Kidney tubule cell (primary cell): ENCODE data around the gene METTL13.

Experiments
- DNase-seq: peaks from one replicate; pipeline ENCODE4 v3.0.0-alpha.2; 2018; ENCODE audit warnings: low spot score

METTL13 gene, protein sequence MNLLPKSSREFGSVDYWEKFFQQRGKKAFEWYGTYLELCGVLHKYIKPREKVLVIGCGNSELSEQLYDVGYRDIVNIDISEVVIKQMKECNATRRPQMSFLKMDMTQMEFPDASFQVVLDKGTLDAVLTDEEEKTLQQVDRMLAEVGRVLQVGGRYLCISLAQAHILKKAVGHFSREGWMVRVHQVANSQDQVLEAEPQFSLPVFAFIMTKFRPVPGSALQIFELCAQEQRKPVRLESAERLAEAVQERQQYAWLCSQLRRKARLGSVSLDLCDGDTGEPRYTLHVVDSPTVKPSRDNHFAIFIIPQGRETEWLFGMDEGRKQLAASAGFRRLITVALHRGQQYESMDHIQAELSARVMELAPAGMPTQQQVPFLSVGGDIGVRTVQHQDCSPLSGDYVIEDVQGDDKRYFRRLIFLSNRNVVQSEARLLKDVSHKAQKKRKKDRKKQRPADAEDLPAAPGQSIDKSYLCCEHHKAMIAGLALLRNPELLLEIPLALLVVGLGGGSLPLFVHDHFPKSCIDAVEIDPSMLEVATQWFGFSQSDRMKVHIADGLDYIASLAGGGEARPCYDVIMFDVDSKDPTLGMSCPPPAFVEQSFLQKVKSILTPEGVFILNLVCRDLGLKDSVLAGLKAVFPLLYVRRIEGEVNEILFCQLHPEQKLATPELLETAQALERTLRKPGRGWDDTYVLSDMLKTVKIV

GRCh38 chr1:171781176-171781875 lies at the start of gene METTL13:
Gene METTL13, plus strand, starts transcription at chr1:171781660. Its CDS starts 308 bp downstream, at chr1:171781968.
- peak; percentile 100 for DNase-seq

DNA sequence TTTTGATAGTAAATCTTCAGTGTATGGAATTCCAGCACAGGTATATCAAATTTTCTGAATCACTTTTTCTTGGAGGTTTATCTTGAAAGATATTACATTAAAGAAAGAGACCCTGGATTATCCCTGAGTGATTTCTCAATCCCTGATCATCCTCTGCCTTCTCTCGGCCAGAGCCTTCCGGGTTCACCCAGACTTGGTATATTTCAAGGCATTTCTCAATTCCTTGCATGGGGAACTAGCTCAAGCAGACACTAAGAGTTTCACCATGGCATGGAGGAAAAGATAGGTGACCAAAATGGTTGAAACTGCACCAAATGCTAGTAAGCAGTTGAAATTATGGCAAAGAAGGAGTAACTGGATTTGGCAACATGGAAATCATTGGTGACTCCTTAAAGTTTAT lies 45.3 kb upstream of the METTL13 start:
- DNase-seq: no peak

DNA sequence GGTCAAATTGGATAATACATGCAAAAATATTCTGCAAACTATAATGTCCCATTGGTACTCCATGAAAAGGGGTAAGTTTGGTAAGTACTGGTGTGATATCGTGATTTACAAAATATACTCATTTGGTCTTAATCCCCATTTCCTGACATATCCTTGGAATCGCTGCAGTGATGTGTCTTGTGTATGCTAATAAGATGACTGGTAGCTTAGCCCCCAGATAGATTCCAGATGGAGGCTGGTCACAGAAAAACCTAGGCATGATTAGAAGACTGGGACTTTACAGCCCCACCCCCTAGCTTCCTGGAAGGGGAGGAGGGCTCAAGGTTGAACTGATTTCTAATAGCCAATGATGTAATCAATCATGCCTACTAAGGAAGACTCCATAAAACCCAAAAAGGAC lies 42.5 kb upstream of the METTL13 start:
- no peak for DNase-seq

DNA sequence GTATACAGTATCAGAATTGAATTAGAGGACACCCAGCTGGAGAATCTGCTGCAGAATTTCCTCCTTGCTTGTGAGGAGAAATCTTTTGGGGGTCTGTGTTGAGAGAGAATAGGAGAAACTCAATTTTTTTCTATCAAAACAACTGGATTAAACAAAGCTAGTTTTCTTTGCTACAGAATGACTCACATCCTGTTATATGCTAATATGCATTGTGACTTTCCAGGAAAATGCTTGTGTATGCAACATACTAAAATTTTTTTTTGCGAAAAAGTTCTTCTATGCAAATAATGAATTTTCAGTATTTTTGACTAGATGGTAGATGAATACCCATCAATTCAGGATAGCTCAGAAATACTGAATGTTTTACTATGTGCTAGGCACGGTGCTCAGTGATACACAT lies 41.8 kb upstream of the METTL13 start:
- DNase-seq: no peak

DNA sequence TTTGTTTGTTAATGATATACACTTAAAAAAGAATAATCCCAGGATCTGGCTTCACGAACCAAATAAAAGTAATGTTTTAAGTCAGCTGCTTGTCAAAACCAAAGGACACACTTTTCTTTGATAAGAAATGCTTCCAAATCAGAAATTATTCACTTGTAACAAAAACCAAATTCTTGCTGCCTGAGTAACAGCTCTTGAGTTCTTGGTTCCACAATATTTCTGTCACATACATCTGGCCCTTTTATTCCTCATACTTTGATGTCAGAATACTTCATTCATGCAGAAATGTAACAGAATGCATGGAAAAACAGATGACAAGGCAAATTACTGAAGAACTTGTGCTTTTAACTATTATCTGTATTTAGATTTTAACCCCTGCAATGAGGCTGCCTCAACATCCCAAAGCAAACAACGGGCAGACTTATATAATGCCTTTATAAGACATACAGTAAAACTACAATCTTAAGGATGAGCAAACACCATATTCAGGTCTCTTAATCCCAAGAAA lies 41.0 kb upstream of the METTL13 start:
- peak; percentile 36 for DNase-seq

DNA sequence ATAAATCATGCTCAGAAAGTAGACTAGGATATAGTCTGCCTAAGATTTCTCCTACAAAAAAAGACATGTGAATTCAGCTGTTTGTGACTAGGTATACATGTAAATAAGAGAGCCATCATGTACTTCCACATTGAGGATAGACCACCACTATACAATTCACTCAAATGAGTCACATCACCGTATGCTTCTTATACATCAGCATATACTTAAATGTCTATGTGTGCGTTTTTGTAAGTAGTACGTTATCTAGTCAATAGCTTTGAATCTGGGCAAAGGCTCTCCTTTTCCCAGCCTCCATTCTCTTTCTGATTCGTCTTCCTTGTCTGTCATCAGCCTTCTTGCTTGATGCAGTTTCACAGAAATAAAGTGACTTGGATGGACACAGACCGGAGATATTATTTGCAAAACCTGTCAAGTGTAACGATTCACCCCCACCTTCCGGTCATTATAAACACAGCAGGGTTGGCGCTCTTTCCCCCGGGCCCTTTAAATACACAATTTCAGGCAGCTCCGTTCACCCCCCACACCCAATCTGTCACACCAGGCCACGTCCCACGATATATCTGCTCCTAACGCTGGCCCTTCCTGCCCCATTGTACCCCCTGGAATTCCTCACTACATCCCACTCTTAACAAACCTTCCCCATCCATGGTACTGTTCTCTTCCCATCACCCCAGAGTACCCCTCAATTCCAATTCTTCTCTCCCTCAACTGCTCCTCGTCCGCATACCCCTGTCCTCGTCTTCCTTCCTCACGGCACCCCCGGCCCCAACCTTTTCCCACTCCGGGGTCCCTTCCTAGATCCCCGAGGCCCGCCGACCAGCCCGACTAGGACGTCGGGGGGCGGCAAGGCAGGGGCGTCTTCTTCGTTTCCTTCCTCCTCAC lies 40.2 kb upstream of the METTL13 start:
- DNase-seq: peak; percentile 32

DNA sequence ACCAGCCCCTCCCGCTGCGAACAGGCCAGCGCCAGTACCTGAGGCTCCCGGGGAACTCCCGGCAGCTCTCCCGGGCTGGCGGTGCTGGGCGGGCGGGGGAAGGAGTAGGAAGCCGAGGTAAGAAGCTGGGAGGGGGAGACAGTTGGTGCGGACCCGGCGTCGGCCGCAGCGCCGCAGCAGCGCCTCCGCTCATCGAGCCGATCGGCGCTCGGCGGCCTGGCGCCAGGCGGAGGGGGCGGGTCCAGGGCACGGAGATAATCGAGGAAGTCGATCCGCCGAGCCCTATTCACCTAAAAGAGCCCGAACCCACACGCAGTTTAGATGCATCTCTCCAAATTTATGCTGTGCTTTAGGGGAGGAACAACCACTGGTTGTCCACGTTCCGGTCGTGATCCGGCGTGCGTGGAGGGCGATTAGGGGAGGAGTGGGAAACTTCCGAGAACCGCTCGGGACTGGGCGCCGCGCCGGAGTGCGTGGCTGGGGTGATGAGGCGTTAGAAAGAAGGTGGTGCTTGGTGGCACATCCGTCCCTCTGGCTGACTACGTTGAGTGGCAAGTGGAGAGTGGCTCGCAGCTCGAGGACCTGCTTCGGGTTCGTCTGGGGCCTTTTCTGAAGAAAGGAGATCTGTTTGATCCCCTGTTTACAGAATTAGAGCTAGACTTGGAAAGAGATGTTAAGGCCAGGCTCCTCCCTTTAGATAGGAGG lies 39.4 kb upstream of the METTL13 start, which contains the start of gene VAMP4:
Gene VAMP4, minus strand, starts transcription at position 194 of the 705 bp plus-strand sequence. CDS start 3,651 bp downstream, outside the sequence.
- peak; percentile 85 for DNase-seq

- DNase-seq: no peak
Observed at GRCh38 chr1:171742577-171742922, 38.9 kb upstream of the METTL13 start.

DNA sequence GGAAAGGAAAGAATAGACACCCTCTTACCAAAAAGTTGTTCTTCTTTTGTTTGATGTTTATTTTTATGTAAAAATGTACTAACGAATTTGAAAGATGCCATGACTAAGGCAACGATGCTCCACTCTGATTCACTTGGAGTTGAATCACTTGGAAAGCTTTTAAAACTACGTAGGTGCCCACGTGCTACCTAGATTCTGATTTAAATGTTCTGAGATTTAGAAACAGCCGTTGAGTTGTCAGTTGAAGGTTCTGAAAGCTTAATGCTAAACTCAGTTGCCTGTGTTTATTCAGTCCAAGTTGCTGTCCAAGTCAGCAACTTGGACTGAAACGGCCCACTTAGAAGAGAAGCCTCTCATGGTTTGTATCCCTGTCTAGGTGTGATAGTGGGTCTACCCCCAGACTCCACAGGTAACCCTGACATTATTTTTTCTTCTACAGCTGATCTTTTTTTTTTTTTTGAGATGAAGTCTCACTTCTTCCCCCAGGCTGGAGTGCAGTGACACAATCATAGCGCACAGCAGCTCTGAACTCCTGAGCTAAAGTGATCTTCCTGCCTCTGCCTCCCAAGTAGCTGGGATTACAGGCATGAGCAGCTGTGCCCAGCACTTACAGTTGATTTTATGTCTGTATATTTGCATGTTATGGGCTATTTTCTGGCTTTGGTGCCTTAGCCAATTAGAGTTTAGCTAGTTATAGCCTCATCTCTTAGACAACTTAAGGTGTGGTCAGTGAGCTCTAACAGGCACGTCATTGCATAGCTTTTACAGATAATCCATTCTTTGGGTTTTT lies 38.2 kb upstream of the METTL13 start:
- DNase-seq: peak; percentile 80

DNA sequence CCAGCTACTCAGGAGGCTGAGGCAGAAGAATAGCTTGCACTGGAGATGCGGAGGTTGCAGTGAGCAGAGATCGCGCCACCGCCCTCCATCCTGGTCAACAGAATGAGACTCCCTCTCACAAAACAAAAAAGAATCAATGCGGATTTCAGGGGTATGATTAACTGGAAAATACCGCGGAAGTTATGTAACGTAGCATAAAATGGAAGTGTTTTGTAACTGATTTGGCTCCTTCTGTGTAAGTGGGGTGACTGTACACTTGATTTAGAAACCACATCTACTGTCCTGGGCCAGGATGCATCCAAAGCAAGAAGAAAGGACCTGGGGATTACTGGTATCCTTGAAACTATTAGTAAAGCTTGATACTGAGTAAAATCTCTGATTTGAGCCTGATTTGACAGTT lies 36.5 kb upstream of the METTL13 start:
- DNase-seq: no peak

DNA sequence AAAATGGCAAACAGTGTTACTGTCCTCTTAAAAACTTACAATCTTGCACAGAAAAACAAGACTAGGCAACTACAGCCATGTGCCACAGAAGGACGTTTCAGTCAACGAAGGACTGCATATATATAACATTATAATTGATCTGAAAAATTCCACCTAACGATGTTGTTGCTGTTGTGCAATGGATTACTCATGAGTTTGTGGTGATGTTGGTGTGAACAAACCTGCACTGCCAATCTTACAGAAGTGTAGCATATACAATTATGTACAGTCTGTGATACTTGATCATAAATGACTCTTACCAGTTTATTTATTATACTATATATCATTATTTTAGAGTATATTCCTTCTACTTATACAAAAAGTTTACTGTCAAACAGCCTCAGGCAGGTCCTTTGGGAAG lies 32.8 kb upstream of the METTL13 start:
- no peak for DNase-seq

GRCh38 chr1:171751221-171751620 lies 30.2 kb upstream of the METTL13 start:
- DNase-seq: no peak

DNA sequence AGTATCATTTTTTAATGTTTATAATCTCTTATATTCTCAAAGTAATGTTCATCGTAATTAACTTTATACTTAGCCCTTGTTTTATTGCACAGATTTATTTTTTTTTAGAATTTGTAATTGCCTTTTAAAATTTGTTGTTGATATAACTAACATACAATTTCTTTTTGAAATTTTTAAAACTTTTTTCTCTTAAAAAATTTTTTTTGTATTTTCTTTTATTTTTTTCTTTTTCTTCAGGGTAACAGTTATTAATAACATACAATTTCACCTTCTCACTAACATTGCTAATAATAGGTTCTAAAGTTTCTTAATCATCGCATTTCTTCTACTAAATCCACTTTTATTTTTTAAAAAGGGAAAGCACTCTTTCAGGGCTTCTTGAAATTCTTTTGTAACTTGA lies 28.3 kb upstream of the METTL13 start:
- DNase-seq: no peak

- DNase-seq: no peak
Observed at GRCh38 chr1:171753685-171754352, 27.6 kb upstream of the METTL13 start.

DNA sequence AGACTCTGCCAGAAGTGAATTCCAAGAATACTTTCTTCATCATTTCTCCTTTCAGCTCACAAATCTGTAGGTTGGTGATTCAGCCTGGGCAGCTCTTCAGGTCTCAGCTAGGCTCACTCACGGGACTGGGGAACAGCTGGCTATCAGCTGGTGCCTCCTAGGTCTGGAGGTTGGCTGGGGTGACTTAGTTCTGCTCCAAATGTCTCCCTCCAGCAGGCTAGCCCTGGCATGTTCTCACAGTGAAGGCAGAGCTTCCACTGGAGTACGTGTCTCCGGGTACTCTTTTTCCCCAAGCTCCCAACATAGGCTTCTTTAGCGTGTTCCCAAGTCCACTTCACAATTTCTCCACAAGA lies 27.1 kb upstream of the METTL13 start:
- peak; percentile 11 for DNase-seq

DNA sequence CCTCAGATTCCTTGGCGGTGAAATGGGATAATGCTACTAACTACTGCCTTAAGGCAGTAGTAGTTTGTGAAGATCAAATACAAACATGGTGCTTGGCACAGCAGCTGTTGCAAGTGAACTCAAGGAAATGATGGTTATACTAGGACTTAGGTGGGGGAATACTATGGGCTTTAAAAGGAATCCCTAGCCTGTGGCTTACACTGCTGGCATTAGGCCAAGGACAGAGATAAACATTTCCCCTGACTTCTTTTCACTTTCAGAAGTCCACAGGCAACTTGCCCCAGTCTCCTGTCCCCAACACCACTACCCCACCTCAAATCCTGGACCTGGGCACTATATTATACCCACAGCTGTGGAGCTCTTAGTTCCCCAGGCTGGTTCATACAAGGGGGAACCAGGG lies 26.5 kb upstream of the METTL13 start:
- no peak for DNase-seq

DNA sequence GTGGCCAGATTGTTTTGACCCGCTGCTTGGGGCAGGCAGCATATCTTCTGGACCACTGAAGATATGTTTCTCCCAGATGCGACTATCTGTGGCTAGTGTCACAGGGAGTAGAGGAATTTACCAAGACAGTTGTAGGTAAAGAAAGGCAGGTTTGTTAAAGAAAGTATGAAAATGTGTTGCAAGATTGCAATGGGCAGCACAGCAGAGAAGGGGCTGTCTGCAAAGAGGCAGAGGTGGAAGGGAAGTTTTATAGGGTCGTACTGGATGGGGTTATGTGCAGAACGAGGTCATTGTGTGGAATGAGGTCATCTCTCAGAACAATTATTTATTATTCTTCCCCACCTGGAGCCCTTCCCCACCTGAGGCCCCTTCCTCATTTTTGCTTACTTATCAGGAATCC lies 24.6 kb upstream of the METTL13 start:
- no peak for DNase-seq

DNA sequence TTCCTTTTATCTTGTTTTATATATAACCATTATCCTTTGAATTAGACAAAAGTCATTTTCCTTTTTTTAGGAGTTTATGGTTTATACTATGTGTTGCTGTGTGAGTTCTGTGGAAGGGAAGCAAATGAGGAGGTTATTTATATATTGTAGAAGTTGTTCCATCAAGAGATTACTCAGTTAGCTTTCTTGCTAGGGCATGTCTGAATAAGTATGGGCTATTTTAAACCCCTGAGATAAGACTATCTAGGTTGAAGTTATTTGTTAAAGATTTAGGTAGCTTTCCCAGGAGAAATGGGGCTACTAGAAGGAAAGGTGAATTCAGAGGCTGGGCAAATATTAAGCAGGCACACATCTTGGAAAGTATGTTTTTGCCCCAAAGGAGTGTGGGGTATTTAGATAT lies 23.4 kb upstream of the METTL13 start:
- no peak for DNase-seq

GRCh38 chr1:171762143-171762563 lies 19.3 kb upstream of the METTL13 start:
- DNase-seq: no peak

DNA sequence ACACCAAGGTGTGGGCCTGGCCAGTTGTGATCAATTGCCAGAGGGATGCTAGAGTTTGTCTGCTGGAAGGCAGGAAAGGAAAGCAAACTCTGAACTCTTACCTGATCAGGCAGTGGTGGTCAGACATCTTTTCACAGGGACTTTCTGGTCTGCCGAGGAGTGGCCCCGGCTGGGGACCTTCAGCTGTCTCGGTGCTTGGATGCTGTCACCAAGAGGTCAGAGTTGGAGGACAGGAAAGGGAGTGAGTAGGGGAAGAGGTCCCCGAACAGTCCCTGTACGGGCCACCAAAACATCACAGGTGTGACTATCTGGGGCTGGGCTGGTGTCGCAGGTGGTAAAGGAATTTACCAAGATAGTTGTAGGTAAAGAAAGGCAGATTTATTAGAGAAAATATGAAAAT lies 17.7 kb upstream of the METTL13 start:
- no peak for DNase-seq
